Adipose tissue (tissue), 3 donors: ENCODE results near the gene DVL1. TPM values are rescaled to one million over a fixed set of nuclear protein-coding genes. Genes with fewer than 3 reads are reported as not detected.

Source experiments
- H3K27ac ChIP-seq: one replicate; pipeline ENCODE4 v1.5.1; 2013; ENCODE audit warnings: low read depth, low read length
- WGBS, 3 donors: extraction: QIAGEN DNeasy Blood & Tissue Kit; methylation state at CpG; one replicate each; pipeline ENCODE4 v1.1.7; 2013; 5-methylcytosine and 5-hydroxymethylcytosine counted together
- polyA plus RNA-seq, 3 donors: library from polyadenylated mRNA; stranded (reverse); fragments of 200-250 nt; gene quantifications; one replicate each; pipeline ENCODE4 v1.2.3, GENCODE V29; 2013
- donor health status: healthy with polysubstance abuse.
- donor health status: Bipolar disorder and iron deficiency.
- donor health status: healthy.

DVL1 gene
- polyA plus RNA-seq, 3 donors, result 42.5 to 54.5 (median 48.9) TPM

- no peak overlapping the region for H3K27ac ChIP-seq
- 91 to 94% (median 93%) methylated on average over 25 to 31 of the region's 31 CpGs for WGBS, 3 donors
Observed at GRCh38 chr1:1297802-1298424, 51.3 kb downstream of the DVL1 start.

GRCh38 chr1:1296070-1297061 is 52.9 kb downstream of the DVL1 start:
- WGBS, 3 donors, result 92 to 96% (median 95%) methylated on average over 58 to 62 of the region's 62 CpGs

GRCh38 chr1:1295154-1295923 is 53.9 kb downstream of the DVL1 start:
- no peak overlapping the region for H3K27ac ChIP-seq
- WGBS, 3 donors, result 94 to 97% (median 94%) methylated on average over 34 to 35 of the region's 35 CpGs

More at GRCh38 chr1:1296070-1297061, 52.9 kb downstream of the DVL1 start:
- no peak overlapping the region for H3K27ac ChIP-seq

- H3K27ac ChIP-seq, result no peak overlapping the region
- WGBS, 3 donors, result 87 to 92% (median 89%) methylated on average over 57 to 58 of the region's 58 CpGs
Observed at GRCh38 chr1:1294250-1294890, 54.8 kb downstream of the DVL1 start.

- WGBS, 3 donors, result 86 to 88% (median 87%) methylated on average over 57 to 94 of the region's 94 CpGs
Observed at GRCh38 chr1:1293263-1294249, 55.7 kb downstream of the DVL1 start.

GRCh38 chr1:1292851-1293250 is 56.4 kb downstream of the DVL1 start:
- 88 to 93% (median 91%) methylated on average over 18 of the region's 18 CpGs for WGBS, 3 donors
- H3K27ac ChIP-seq, result no peak overlapping the region

More at GRCh38 chr1:1293263-1294249, 55.7 kb downstream of the DVL1 start:
- no peak overlapping the region for H3K27ac ChIP-seq

GRCh38 chr1:1292442-1292779 is 56.8 kb downstream of the DVL1 start:
- WGBS, 3 donors, result 77 to 94% (median 88%) methylated on average over 9 of the region's 9 CpGs
- H3K27ac ChIP-seq, result no peak overlapping the region

- 30 to 50% (median 33%) methylated on average over 42 to 45 of the region's 45 CpGs for WGBS, 3 donors
- H3K27ac ChIP-seq, result no peak overlapping the region
Observed at GRCh38 chr1:1291548-1292441, 57.4 kb downstream of the DVL1 start.

GRCh38 chr1:1291023-1291528 is 58.1 kb downstream of the DVL1 start:
- H3K27ac ChIP-seq, result no peak overlapping the region
- WGBS, 3 donors, result 37 to 51% (median 37%) methylated on average over 26 to 28 of the region's 28 CpGs

- 41 to 66% (median 62%) methylated on average over 15 of the region's 15 CpGs for WGBS, 3 donors
Observed at GRCh38 chr1:1290238-1290731, 58.9 kb downstream of the DVL1 start.

GRCh38 chr1:1287288-1288110 is 61.7 kb downstream of the DVL1 start:
- WGBS, 3 donors, result 71 to 84% (median 81%) methylated on average over 43 to 46 of the region's 46 CpGs
- no peak overlapping the region for H3K27ac ChIP-seq

More at GRCh38 chr1:1290238-1290731, 58.9 kb downstream of the DVL1 start:
- no peak overlapping the region for H3K27ac ChIP-seq

- WGBS, 3 donors, result 58 to 64% (median 59%) methylated on average over 38 to 50 of the region's 50 CpGs
Observed at GRCh38 chr1:1286313-1287261, 62.6 kb downstream of the DVL1 start.

GRCh38 chr1:1285611-1286311 is 63.5 kb downstream of the DVL1 start:
- WGBS, 3 donors, result 58 to 69% (median 69%) methylated on average over 31 to 37 of the region's 37 CpGs
- H3K27ac ChIP-seq, result no peak overlapping the region

More at GRCh38 chr1:1286313-1287261, 62.6 kb downstream of the DVL1 start:
- no peak overlapping the region for H3K27ac ChIP-seq
